GM18520 (cell line): ENCODE measurements around the gene FLOT1.

Experiments
- ATAC-seq: cut with Tn5 transposase; IDR thresholded peaks from one replicate; pipeline ENCODE4 v1.9.1; 2021; ENCODE audit not compliant: unreplicated experiment

FLOT1 gene

DNA sequence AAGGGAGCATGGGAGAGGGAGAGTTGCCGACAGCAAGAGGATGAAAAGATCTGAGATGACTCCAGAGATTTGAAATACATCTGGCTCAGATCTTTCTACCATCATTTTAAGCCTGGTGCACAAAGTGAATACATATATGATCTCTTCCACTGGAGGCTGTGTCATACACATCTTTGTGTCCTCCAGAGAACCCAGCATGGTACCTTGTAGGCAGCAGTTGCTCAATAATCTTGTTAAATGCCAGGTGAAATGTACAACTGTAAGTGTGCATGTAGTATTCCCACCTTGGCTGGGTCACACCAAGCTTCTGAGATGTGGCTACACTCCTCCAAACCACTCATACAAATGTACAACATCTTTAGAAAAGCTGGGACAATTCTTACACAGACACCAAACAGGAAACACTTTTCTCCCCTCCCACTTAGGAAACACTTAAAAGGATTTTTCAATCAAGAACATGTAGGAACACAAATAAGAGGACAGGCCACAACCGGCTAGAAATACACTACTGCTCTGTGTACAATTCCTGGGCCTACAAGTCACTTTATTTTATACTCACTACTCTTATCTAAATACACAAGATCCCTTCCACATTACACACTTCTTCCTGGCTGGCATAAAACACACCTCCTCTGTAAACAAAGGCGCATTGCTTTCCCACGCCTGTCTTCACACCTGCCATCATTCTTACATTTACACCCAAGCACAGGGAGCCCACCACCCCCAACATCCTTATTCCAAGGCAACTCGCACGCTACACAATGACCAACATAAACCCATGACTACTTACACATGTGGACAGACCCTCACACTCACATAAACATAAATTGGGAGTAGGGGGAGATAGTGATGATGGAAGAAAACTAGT, 5.6 kb upstream of the FLOT1 start:
- ATAC-seq = no peak

DNA sequence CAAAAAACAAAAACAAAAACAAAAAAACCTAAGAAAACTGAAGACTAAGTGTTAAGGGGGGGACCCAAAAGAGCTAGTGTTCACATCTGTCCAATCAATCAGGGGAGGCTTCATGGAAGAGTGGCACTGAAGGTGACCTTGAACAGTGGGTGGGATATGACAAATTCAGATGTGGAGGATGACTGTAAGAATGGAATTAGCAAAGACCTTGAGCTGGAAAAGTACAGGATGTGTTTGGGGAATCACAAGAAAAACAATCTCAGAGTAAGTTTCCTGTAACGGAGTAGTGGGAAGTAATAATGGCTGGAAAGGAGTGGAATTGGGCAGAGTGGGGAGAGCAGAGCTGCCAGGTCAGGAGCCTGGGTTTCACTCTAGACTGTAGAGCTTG, 4.8 kb upstream of the FLOT1 start:
- ATAC-seq = no peak

DNA sequence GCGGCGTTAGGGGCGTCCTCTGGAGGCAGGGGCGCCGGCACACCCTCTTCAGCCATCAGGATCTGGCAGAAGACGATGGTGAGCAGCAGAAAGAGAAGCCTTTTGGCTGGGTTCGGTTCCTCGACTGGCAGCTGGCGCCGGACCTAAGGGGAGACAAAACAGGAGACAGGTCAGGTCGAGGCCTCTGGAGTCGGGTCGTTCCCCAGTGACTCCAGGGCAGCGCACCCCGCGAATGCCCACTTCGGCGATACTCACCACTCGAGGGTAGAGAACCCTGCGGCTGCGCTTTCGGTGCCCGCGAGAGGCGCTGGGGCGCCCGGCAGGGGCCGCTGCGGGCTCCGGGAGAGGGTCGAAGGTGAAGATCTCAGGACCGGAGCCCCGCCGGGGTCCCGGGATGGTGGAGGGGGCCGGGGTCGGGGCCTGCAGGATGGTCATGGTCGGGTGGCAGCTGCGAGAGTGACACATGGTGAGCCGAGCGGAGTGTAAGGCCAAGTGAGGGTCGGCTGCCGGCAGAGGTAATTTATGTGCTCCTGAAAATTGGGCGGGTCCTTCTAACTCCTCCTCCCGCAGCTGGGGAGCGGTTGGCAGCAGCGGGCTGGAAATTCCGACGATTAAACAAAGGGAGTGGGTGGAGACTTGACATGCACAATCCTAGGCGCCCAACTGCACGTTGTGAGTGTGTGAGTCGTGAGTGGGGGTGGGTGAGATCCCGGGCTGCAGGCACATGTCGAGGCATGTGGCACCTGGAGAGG, 1.7 kb upstream of the FLOT1 start, which contains the start of gene IER3:
TSS of gene IER3 (minus strand) at position 494 of the 752 bp plus-strand sequence. CDS start at position 465, 29 bp downstream.
- ATAC-seq = no peak

- no peak for ATAC-seq
Observed at GRCh38 chr6:30743099-30744053, 889 bp upstream of the FLOT1 start.

DNA sequence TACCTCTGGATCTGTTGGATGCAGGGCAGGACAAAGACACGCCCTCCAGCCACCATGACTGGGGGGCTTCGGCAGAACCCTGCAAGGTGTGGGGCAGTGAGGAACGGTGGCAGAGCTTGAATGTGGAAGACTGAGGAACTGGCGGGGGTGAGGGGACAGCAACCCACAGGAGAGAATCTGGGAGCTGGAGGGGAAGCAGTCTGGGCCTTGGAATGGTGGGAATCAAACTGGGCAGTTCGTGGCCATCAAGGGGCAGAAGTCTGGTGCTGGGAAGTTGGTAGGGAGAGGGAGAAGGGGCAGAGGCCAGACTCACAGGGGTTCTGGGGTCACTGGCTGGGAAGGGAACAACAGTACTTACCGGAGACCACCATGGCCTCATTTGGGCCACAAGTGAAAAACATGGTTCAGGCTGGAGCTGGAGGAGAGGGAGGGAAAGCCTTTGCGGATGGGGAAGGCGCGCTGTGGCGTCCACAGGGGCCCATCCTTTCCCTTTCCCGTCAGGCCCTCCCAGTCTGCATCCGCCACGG, 635 bp downstream of the FLOT1 start:
- ATAC-seq = no peak

DNA sequence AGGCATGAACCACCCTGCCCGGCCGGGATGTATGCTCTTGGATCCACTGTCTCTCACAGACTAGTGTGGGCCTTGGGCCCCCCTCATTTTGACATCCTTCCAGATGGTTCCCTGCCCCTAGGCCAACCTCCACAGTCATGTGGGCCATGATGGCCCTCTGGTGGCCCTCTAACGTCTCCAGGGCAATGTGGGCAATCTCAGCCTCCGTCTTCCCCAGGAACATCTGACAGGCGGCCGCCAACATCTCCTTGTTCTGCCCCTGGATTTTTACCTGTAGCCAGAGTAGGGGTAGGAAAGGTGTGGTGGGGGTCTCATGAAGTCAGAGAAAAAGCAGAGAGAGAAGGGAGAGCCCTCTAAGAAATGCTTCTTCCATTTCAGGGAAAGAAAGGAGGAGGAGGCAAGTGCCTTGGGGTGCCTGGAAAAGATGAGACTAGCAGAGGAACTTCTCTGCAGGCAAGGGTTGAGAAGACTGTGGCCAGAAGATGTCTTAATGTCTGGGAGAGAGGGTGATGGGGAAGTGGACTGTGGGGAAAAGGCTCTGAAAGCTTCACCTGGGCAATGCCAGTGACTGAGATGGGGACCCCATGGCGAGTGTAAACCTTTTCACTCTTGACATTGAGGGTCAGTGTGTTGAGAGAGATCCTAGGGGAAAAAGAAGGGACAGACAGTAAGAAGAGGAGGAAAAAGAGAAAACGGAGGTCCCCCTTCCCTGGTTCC, 1.3 kb downstream of the FLOT1 start:
- ATAC-seq = no peak

GRCh38 chr6:30740540-30740870, 2.0 kb downstream of the FLOT1 start:
- no peak for ATAC-seq

GRCh38 chr6:30738532-30738931, 4.0 kb downstream of the FLOT1 start:
- ATAC-seq = no peak

GRCh38 chr6:30735668-30736314, 6.7 kb downstream of the FLOT1 start:
- no peak for ATAC-seq

DNA sequence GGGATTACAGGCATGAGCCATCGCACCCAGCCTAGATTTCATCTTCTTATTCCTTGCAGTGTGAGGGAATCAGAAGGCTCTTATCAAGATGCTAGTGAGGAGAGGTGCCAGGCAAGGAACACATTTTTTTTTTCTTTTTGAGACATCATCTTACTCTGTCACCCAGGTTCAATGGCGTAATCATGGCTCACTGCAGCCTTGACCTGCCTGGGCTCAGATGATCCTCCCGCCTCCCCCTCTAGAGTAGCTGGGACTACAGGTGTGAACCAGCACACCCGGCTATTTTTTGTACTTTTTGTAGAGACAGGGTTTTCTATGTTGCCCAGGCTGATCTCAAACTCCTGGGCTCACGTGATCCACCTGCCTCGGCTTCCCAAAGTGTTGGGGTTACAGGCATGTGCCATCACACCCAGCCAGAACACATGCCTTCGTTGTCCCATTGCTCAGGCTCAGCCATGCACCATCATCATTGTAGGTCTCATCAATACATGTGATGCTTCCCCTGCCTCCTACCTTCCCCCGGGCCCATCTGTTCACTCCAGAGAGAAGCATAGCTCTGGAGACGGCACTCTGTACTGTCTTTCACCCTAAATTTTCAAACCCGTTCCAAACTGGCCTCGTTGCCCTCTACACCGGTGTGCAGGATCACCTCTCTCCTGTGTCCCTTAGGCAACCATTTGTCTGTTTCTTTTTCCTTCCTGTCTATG, 10.1 kb downstream of the FLOT1 start:
- no peak for ATAC-seq

GRCh38 chr6:30730601-30731435, 11.7 kb downstream of the FLOT1 start:
- ATAC-seq = peak; percentile 55

- ATAC-seq = no peak
Observed at GRCh38 chr6:30727920-30728553, 14.4 kb downstream of the FLOT1 start.

GRCh38 chr6:30726506-30727413, 15.7 kb downstream of the FLOT1 start:
- no peak for ATAC-seq

GRCh38 chr6:30725713-30726505, 16.6 kb downstream of the FLOT1 start:
- no peak for ATAC-seq

- ATAC-seq = no peak
Observed at GRCh38 chr6:30724906-30725667, 17.4 kb downstream of the FLOT1 start.
